ENCODE results near the gene LIMA1. TPM values are rescaled to one million over a fixed set of nuclear protein-coding genes. Genes with fewer than 3 reads are reported as not detected.
A peak's percentile ranks its signal among the peaks of the same experiment; 100 is the strongest.

LIMA1 gene
- total RNA-seq, 2 experiments from 2014 or later: 16.9 to 22.4 TPM

DNA sequence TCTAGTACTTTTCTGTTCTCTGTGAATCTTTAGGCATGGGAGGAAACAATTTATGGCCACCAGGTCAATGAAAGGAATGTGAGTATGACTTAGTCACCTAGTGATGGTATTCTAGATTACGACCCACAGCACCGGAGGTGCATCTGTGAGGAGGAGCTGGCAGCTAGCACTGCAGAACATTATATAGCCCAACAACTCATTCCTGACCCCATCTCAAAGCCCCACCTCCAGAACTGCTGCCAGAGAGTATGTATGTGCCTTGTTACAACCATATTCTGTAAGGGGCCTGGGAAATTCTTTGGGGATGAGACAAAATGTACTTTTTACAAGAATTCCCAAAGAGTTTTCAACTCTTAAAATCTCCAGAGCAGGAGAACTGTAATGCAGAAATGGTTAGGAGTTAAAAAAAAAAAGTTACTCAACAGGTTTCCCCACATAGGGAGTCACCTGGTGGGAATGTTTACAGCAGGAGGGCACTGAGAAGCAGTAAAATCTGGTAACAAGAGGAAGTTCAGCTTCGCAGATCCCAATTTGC lies 81.3 kb downstream of the LIMA1 start:
- Mint-ChIP-seq H3K4me1 (no peaks in the 10 kb centered on the region), H3K9me3 (no peaks in the 10 kb centered on the region), H3K36me3 (ENCODE audit: low read depth) (peaks cover 9% of the 10 kb centered on the region), H3K27ac (no peak overlapping the region), H3K27me3 (no peaks in the 10 kb centered on the region), H3K4me3 (no peak overlapping the region)
- POLR2A ChIA-PET: no interaction called here
- no peak for DNase-seq
- CTCF ChIA-PET: interaction anchor here (2.2 kb wide), 1 partner anchor 91 kb away, joined by 5 read pairs; no protein-coding TSS in a partner anchor

DNA sequence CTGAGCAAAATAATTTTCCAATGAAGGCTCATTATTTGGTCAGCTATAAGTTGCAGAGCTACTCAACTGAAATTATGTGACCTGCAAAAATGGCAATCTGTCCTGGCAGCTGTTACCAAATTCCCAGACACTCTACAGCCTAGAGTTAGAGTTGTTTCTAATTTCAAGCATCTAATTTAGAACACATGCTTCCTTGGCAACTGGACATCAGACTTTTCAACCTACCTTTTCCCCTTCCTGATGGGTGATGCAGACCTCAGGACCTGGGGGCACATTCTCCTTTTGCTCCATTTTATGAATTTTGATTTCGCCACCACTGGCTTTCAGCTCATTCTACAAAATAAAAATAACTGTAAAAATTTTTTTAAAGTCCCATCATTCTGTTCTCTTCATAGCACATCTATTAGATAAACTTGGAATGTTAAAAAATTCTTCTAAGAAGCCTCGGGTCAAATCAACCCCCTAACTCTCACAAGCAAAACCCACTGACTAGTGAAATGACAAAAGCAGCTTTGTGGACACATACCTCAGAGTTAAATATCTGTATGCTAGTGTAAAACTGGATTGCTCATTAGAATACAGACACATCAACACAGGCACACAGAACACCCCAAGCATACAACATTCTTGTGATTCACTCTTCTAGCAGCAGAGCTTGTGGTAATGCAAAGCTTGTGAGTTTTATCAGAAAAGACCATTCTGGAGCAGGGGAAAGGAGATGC lies 82.6 kb downstream of the LIMA1 start:
- H3K27me3 Mint-ChIP-seq: no peaks in the 10 kb centered on the region
- no peak for DNase-seq
- H3K4me3 Mint-ChIP-seq: no peak overlapping the region
- no peak overlapping the region for H3K27ac Mint-ChIP-seq
- no peaks in the 10 kb centered on the region for H3K4me1 Mint-ChIP-seq
- peaks cover 9% of the 10 kb centered on the region for H3K36me3 Mint-ChIP-seq (ENCODE audit: low read depth)
- ChIA-PET POLR2A (no interaction called here), CTCF (interaction anchor here (0.6 to 2.2 kb wide), 6 partner anchors 10 to 90 kb away, joined by 3 to 7 read pairs (median 3); no protein-coding TSS in a partner anchor)
- H3K9me3 Mint-ChIP-seq: no peaks in the 10 kb centered on the region

DNA sequence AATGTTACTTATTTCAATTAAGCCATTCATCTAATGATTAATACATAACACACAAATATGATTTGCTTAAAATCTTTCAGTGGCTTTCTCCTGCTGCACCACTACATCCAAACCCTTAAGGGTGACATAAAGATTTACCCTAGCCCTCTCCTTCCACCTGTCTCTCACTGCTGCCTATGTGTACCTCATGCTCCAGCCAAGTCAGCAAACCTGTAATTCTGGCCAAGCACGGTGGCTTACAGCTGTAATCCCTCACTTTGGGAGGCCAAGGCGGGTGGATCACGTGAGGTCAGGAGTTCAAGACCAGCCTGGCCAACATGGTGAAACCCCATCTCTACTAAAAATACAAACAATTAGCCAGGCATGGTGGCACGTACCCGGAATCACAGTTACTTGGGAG lies 84.5 kb downstream of the LIMA1 start:
- Mint-ChIP-seq H3K4me3 (no peak overlapping the region), H3K27me3 (no peaks in the 10 kb centered on the region), H3K36me3 (ENCODE audit: low read depth) (peaks cover 9% of the 10 kb centered on the region), H3K4me1 (no peaks in the 10 kb centered on the region), H3K9me3 (no peaks in the 10 kb centered on the region), H3K27ac (no peak overlapping the region)
- DNase-seq: no peak
- ChIA-PET CTCF (interaction anchor here (0.6 to 1.4 kb wide), 2 partner anchors 11 to 168 kb away, joined by 3 to 10 read pairs; no protein-coding TSS in a partner anchor), POLR2A (no interaction called here)

DNA sequence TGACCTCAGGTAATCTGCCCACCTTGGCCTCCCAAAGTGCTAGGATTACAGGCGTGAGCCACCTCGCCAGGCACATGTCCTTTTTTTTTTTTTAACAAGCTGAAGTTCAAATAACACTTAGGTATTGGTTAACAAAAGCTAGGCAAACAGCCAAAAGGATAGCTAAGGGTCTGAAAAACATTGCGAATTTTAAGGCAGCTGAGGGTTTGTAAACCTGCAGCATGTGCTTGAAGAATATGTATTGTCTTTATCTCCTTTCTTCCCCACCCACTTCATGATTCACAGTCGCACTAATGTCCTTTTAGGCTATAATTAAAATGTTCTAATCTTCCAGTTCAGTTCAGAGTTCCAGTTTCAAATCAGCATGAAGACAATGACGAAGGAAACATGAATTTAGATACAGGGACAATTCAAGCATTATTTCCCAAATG lies 86.0 kb downstream of the LIMA1 start:
- DNase-seq: no peak
- Mint-ChIP-seq H3K27me3 (no peaks in the 10 kb centered on the region), H3K4me1 (no peaks in the 10 kb centered on the region), H3K4me3 (no peak overlapping the region), H3K27ac (no peak overlapping the region), H3K9me3 (no peaks in the 10 kb centered on the region), H3K36me3 (ENCODE audit: low read depth) (peaks cover 10% of the 10 kb centered on the region)
- CTCF ChIA-PET: interaction anchor here (0.6 to 1.8 kb wide), 2 partner anchors 25 to 106 kb away, joined by 3 to 4 read pairs; no protein-coding TSS in a partner anchor
- POLR2A ChIA-PET: no interaction called here

DNA sequence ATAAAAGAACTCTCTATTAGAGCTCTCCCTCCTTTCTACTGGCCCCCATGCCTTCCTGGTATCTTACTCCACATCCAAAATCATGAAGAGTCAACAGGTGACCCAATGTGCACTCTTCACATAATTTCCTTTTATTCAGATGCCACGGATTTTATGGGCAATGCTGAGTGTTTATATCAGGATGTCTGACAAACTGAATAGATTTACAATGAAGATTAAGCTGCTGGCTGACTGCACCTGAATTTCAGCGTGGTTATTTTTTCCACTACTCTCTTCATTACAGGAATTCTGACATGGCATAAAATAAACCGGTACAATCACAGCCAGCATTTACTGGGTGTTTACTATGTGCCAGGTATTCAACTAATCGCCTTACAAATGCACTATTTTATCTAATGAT lies 86.8 kb downstream of the LIMA1 start:
- Mint-ChIP-seq H3K9me3 (no peaks in the 10 kb centered on the region), H3K4me3 (no peak overlapping the region), H3K27me3 (no peaks in the 10 kb centered on the region), H3K36me3 (ENCODE audit: low read depth) (peaks cover 10% of the 10 kb centered on the region), H3K27ac (no peak overlapping the region), H3K4me1 (no peaks in the 10 kb centered on the region)
- ChIA-PET POLR2A (interaction anchor here (0.6 kb wide), 1 partner anchor 80 kb away, joined by 3 read pairs; no protein-coding TSS in a partner anchor), CTCF (interaction anchor here (0.6 to 1.8 kb wide), 4 partner anchors 10 to 614 kb away, joined by 3 to 5 read pairs (median 4); no protein-coding TSS in a partner anchor)
- DNase-seq: no peak

DNA sequence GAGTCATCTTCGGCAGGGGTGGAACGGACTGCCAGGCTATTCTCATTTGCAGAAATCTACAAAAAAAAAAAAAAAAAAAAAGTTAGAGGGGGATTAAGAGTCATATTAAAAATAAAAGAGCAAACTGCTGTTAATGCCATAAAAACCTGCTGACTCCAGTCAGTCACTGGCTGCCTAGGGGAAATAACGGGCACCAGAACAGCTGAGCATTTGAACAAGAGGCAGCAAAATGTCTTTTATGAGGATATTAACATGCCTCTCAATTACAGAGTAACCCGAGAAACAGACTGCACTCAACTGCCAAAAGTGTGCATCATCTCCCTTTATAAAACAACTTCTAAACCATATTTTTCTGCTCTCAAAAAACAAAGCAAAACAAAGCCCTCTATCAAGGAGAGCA lies 87.5 kb downstream of the LIMA1 start:
- ChIA-PET CTCF (interaction anchor here (0.8 to 1.8 kb wide), 2 partner anchors 9 to 26 kb away, joined by 3 to 4 read pairs; no protein-coding TSS in a partner anchor), POLR2A (no interaction called here)
- H3K27me3 Mint-ChIP-seq: no peaks in the 10 kb centered on the region

DNA sequence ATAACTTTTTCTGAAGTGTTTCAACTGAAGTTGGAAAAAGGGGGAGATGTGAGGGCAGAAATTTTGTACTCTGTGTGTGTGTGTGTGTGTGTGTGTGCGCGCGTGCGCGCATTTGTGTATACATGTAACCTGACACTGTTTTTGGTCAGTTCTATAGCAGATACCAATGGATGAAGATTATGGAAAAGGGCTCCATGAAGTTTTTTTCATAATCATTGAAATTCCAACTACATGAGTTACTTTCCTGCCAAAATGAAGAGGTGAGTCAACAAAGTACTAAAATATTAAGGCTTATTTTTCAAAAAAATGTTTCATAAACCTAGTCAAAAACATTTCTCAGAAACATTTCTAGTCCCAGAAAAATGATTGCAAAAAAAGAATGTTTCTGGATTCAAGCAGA lies 90.4 kb downstream of the LIMA1 start:
- no peak for DNase-seq
- Mint-ChIP-seq H3K4me1 (peaks cover 19% of the 10 kb centered on the region), H3K27ac (no peak overlapping the region), H3K36me3 (ENCODE audit: low read depth) (peaks cover 10% of the 10 kb centered on the region), H3K27me3 (no peaks in the 10 kb centered on the region), H3K9me3 (no peaks in the 10 kb centered on the region), H3K4me3 (no peak overlapping the region)
- ChIA-PET POLR2A (no interaction called here), CTCF (no interaction called here)

More for the DNA sequence above, 87.5 kb downstream of the LIMA1 start:
- peaks cover 13% of the 10 kb centered on the region for H3K36me3 Mint-ChIP-seq (ENCODE audit: low read depth)
- no peaks in the 10 kb centered on the region for H3K9me3 Mint-ChIP-seq
- H3K27ac Mint-ChIP-seq: no peak overlapping the region
- DNase-seq: no peak
- no peak overlapping the region for H3K4me3 Mint-ChIP-seq
- H3K4me1 Mint-ChIP-seq: peaks cover 3% of the 10 kb centered on the region

DNA sequence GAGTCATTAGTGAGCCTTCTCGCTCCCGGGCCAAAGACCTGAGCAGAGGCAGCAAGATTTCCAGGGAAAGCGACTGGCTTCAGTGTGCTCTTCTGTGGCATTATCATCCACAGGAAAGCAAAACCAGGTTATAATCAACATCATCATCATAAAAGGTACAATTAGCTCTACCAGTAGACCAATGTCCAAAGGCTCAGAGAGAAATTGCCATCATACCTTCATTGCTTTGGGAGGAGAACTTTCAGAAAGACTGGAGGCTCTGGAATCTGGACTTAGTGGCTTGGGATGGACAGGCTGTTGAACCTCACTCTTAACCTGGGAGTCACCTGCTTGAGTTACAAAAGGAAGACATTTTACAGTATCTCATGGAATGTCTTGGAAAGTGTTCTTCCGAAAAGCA lies 91.1 kb downstream of the LIMA1 start:
- POLR2A ChIA-PET: no interaction called here
- CTCF ChIA-PET: interaction anchor here (0.8 kb wide), 1 partner anchor 1209 kb away, joined by 3 read pairs; no protein-coding TSS in a partner anchor
- no peaks in the 10 kb centered on the region for H3K9me3 Mint-ChIP-seq
- peaks cover 26% of the 10 kb centered on the region for H3K4me1 Mint-ChIP-seq
- H3K4me3 Mint-ChIP-seq: no peak overlapping the region
- DNase-seq: no peak
- no peaks in the 10 kb centered on the region for H3K27me3 Mint-ChIP-seq
- H3K27ac Mint-ChIP-seq: no peak overlapping the region
- H3K36me3 Mint-ChIP-seq (ENCODE audit: low read depth): peaks cover 11% of the 10 kb centered on the region

DNA sequence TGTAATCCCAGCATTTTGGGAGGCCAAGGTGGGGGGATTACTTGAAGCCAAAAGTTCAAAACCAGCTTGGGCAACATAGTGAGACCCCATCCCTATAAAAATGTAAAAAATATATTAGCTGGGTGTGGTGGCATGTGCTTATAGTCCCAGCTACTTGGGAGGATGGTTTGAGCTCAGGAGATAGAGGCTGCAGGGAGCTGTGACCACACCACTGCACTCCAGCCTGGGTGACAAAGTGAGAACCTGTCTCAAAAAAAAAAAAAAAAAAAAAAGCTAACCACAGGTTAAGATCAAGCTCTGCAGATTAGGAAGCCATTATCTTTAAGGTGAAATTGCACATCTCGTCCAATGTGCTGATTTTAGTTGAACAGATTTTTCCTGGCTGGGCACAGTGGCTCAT lies 92.5 kb downstream of the LIMA1 start:
- no peak for DNase-seq
- Mint-ChIP-seq H3K4me3 (no peak overlapping the region), H3K4me1 (peaks cover 39% of the 10 kb centered on the region), H3K27ac (no peak overlapping the region), H3K9me3 (no peaks in the 10 kb centered on the region), H3K36me3 (ENCODE audit: low read depth) (peaks cover 14% of the 10 kb centered on the region), H3K27me3 (no peaks in the 10 kb centered on the region)
- ChIA-PET POLR2A (interaction anchor here (0.7 kb wide), 1 partner anchor 42 kb away, joined by 4 read pairs; no protein-coding TSS in a partner anchor), CTCF (interaction anchor here (0.7 to 1.8 kb wide), 5 partner anchors 9 to 135 kb away, joined by 3 to 7 read pairs (median 4); no protein-coding TSS in a partner anchor)

DNA sequence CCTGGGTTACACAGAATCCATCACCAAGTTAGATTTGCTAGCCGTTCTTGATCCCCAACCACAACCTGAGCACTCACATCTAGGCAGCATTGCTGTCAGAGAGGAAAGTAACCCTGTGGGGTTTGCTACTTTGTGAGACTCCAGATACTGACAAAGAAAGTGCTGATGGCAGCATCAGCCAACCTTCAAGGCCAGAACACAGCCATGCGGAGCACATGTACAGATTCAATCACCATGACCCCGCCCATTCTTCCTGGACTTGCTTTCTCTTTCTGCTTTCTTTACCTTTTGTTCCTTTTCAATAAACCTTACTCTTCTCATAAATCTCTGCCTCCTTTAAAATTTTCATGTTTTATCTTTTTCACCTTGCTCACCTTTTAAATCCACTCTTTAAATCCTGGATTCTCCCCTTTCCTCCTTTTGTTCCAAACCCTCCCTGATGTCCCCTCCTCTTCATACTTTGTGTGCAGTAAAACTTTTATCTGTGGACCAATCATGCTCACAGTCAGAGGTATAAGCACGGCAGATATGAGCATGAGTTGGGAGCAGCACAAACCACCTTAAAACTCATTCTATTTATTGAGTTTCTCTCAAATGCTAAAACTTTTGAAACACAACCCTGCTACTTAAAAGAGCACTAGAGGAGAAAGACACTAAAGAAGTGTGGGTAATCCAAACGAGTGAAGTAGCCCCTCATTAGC lies 94.3 kb downstream of the LIMA1 start:
- ChIA-PET POLR2A (no interaction called here), CTCF (interaction anchor here (0.8 to 1.8 kb wide), 2 partner anchors 12 to 101 kb away, joined by 3 to 7 read pairs; no protein-coding TSS in a partner anchor)
- DNase-seq: peak; percentile 61
- Mint-ChIP-seq H3K4me1 (peaks cover 44% of the 10 kb centered on the region), H3K36me3 (ENCODE audit: low read depth) (peaks cover 14% of the 10 kb centered on the region), H3K27me3 (no peaks in the 10 kb centered on the region), H3K9me3 (no peaks in the 10 kb centered on the region), H3K4me3 (peak overlapping the region; percentile 58), H3K27ac (peak overlapping the region; percentile 92)

DNA sequence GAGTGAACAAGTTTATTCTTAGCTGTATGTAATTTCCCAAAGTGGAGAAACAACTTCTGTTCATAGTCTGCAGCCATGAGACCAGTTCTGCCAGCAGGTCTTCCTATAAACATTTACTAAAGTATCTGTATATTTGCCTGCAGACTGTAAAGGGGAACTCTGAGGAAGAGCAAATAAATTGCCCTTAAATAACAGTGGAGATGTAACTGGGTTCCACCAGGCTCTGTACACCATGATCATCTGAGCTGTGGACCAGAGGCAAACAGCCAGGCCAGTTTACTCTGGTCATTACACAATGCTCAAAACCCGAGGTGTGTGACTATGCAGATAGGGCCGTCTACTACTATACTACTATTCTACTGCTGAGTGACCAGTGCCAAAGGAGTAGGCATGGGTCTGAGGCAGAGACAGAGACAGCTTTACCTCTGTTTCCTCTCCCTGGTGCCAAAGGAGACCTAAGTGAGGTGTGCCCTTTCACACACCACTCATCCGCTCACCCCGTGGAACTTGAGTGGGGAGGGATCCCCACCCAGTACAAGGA lies 95.0 kb downstream of the LIMA1 start:
- peaks cover 44% of the 10 kb centered on the region for H3K4me1 Mint-ChIP-seq
- H3K4me3 Mint-ChIP-seq: no peak overlapping the region
- no peaks in the 10 kb centered on the region for H3K27me3 Mint-ChIP-seq
- no peak for DNase-seq
- H3K9me3 Mint-ChIP-seq: no peaks in the 10 kb centered on the region
- CTCF ChIA-PET: interaction anchor here (0.6 to 0.8 kb wide), 4 partner anchors 78 to 189 kb away, joined by 3 to 4 read pairs (median 4); no protein-coding TSS in a partner anchor
- POLR2A ChIA-PET: interaction anchor here (0.6 kb wide), 1 partner anchor 36 kb away, joined by 3 read pairs; no protein-coding TSS in a partner anchor
- H3K27ac Mint-ChIP-seq: peak overlapping the region; percentile 92
- peaks cover 14% of the 10 kb centered on the region for H3K36me3 Mint-ChIP-seq (ENCODE audit: low read depth)

DNA sequence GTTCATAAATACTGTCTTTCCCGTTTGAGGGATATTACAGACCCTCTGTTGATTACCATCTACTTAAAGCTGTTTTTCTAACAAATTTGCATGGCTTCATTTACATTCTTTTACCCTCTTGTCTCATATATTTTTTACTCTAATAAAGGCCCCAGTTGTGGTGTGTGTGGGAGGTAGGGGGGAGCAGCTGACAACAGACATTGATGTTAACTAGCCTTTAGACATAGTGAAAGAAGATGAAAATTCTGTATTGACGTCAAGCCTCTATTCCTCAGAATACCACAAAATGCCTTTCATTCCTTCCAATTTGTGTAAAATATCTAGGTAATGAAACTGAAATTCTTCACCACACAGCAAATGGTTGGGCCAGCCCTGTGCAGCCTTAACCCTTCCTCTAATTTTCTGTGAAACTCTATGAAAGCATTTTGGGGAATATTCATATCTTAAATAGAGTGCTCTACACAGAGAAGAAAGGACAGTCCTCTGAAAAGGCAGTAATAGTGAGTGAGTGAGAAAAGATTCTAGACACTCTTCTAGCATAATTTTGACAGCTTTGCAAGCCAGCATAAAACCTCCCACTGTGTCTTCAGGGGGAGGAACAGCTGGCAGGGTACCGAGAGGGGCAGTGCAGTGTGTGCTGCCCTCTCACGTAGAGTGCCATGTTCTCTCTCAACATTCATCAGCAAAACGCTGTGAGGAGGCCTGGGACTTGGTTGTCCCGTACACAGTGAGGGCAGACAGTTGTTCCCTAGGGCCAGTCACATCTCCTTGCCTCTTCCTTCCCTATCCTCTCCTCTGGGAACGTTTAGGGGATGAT lies 96.0 kb downstream of the LIMA1 start:
- Mint-ChIP-seq H3K27me3 (no peaks in the 10 kb centered on the region), H3K27ac (peak overlapping the region; percentile 75), H3K9me3 (no peaks in the 10 kb centered on the region), H3K4me1 (peaks cover 44% of the 10 kb centered on the region), H3K36me3 (ENCODE audit: low read depth) (peaks cover 13% of the 10 kb centered on the region), H3K4me3 (no peak overlapping the region)
- ChIA-PET CTCF (interaction anchor here (0.7 to 4.0 kb wide), 5 partner anchors 9 to 188 kb away, joined by 3 to 12 read pairs (median 3); no protein-coding TSS in a partner anchor), POLR2A (interaction anchor here (0.5 kb wide), 1 partner anchor 97 kb away, joined by 3 read pairs; no protein-coding TSS in a partner anchor)
- no peak for DNase-seq

Data from activated CD4-positive, alpha-beta T cell treated with anti-CD3 and anti-CD28 coated beads, Interleukin-2, amount 10 ng/mL, durations not matched to agents 7 days and 5 days (primary cell).